ENCODE measurements around the gene PET100. TPM values are rescaled to one million over a fixed set of nuclear protein-coding genes. Genes with fewer than 3 reads are reported as not detected.

PET100 gene
- total RNA-seq, 1 experiment from 2014 or later: 126 TPM

GRCh38 chr19:7603919-7604318 is 25.7 kb upstream of the PET100 start:
- Histone ChIP-seq H3K27me3 (ENCODE audit: insufficient read depth, low read length) (no peaks in the 10 kb centered on the region), H2AFZ (ENCODE audit: low read depth, low read length, poor library complexity, severe bottlenecking) (no peak overlapping the region), H3K9ac (ENCODE audit: low read length) (no peak overlapping the region), H3K4me3 (replicated peaks in 1 of 2; ENCODE audit: low read depth in 1 of 2, low read length in 2 of 2) (no peak overlapping the region), H3K4me2 (ENCODE audit: low read length) (peak overlapping the region; percentile 58; the same call in 1 of the 2 replicates), H3K9me3 (ENCODE audit: control insufficient read depth in 1 of 2, insufficient read depth in 1 of 2, low read depth in 1 of 2, low read length in 2 of 2) (no peaks in the 10 kb centered on the region), H3K27ac (ENCODE audit: low read depth, low read length) (no peak overlapping the region), H3K79me2 (ENCODE audit: insufficient read depth, low read length) (peaks cover 26% of the 10 kb centered on the region), H3K4me1 (ENCODE audit: control insufficient read depth in 1 of 2, insufficient read depth in 2 of 2, low read length in 2 of 2) (peaks cover 10 to 40% of the 10 kb centered on the region in 2 experiments), H3K9me2 (ENCODE audit: insufficient read depth) (peaks cover 3% of the 10 kb centered on the region; the same call in 1 of the 2 replicates), H3K36me3 (ENCODE audit: control insufficient read depth in 1 of 2, insufficient read depth in 2 of 2, low read length in 2 of 2) (peaks cover 3 to 7% of the 10 kb centered on the region in 2 experiments; a peak in 3 of 4 replicates), H4K20me1 (ENCODE audit: insufficient read depth) (no peaks in the 10 kb centered on the region)
- ATAC-seq (no peak), DNase-seq (ENCODE audit: low read depth, low spot score) (no peak)
- TF ChIP-seq CEBPB (IDR thresholded peaks at IDR 0.05; ENCODE audit: low read depth): no peak
- no peak for TF ChIP-seq ZNF274 (IDR thresholded peaks at IDR 0.05; ENCODE audit: low read depth, low read length)
- TF ChIP-seq RAD21 (IDR thresholded peaks at IDR 0.05; ENCODE audit: low read depth): no peak
- no peak for TF ChIP-seq ZFX (IDR thresholded peaks at IDR 0.05)
- TF ChIP-seq SP1 (IDR thresholded peaks at IDR 0.05; ENCODE audit: low read depth): no peak
- no peak for TF ChIP-seq EGR1 (IDR thresholded peaks at IDR 0.05; ENCODE audit: low read depth)
- no peak for TF ChIP-seq CTCF (IDR thresholded peaks at IDR 0.05 in 2 of 3, conservative IDR thresholded peaks at IDR 0.05 in 1 of 3; ENCODE audit: borderline replicate concordance in 1 of 3, insufficient read depth in 1 of 3, low read depth in 2 of 3, low read length in 2 of 3)
- TF ChIP-seq SIN3A (IDR thresholded peaks at IDR 0.05; ENCODE audit: low read depth): no peak
- TF ChIP-seq MAX (IDR thresholded peaks at IDR 0.05): no peak
- TF ChIP-seq YY1 (IDR thresholded peaks at IDR 0.05; ENCODE audit: extremely low read depth, insufficient replicate concordance, low read depth, low read length): no peak
- no peak for TF ChIP-seq ZBTB33 (IDR thresholded peaks at IDR 0.05; ENCODE audit: extremely low read depth, insufficient replicate concordance, low read length)
- TF ChIP-seq CBX3 (IDR thresholded peaks at IDR 0.05; ENCODE audit: low read depth): no peak
- no peak for TF ChIP-seq POLR2AphosphoS5 (IDR thresholded peaks at IDR 0.05; ENCODE audit: low read depth, low read length)
- TF ChIP-seq TCF7L2 (IDR thresholded peaks at IDR 0.05; ENCODE audit: borderline replicate concordance, extremely low read depth, insufficient read depth, insufficient read length): no peak
- no peak for TF ChIP-seq FOSL1 (IDR thresholded peaks at IDR 0.05; ENCODE audit: low read depth)
- TF ChIP-seq REST (IDR thresholded peaks at IDR 0.05; ENCODE audit: low read depth): no peak
- no peak for TF ChIP-seq ATF3 (IDR thresholded peaks at IDR 0.05)
- TF ChIP-seq EZH2 (IDR thresholded peaks at IDR 0.05): no peak
- no peak for TF ChIP-seq POLR2A (IDR thresholded peaks at IDR 0.05; ENCODE audit: borderline replicate concordance, extremely low read depth, insufficient read depth, insufficient read length)
- no peak for TF ChIP-seq EZH2phosphoT487 (IDR thresholded peaks at IDR 0.05; ENCODE audit: borderline replicate concordance)
- ChIA-PET CTCF (no interaction called here), POLR2A (no interaction called here), RAD21 (ENCODE audit: low non-redundant PET in 1 of 2, low total read pairs in 2 of 2, uncharacterized antibody in 2 of 2, unreplicated experiment in 2 of 2) (no interaction called here)
- intact Hi-C loops (cut with micrococcal nuclease): no loop called here
- BruUV-seq (replicated peaks): no TSS peak
